ENCODE results near the gene AKR1C8. TPM values are rescaled to one million over a fixed set of nuclear protein-coding genes. Genes with fewer than 3 reads are reported as not detected.
A peak's percentile ranks its signal among the peaks of the same experiment; 100 is the strongest.

AKR1C8 gene
- total RNA-seq, 4 donors from 2014 or later, result 0.53 TPM; not detected in 3

DNA sequence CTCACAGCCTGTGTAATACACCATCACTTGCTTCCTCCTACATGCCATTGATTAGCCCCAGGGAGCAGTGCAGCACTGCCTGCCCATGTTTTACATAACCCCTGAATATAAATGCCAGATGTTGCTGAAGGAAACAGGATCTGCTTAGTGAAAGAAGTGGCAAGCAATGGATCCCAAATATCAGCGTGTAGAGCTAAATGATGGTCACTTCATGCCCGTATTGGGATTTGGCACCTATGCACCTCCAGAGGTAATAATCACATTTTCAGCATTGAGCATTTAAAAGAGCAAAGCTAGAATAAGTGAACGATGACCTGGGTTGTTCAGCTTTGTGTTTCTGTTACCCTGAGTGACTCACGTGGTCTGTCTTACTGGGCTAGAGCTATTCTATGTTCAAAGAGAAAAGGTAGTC, 11.8 kb upstream of the AKR1C8 start, which contains the start of gene AKR1C4:
AKR1C4 (plus strand) TSS at position 136 of the 412 bp plus-strand sequence; CDS start at position 167, 31 bp downstream.
- TF ChIP-seq, protein P1, sequence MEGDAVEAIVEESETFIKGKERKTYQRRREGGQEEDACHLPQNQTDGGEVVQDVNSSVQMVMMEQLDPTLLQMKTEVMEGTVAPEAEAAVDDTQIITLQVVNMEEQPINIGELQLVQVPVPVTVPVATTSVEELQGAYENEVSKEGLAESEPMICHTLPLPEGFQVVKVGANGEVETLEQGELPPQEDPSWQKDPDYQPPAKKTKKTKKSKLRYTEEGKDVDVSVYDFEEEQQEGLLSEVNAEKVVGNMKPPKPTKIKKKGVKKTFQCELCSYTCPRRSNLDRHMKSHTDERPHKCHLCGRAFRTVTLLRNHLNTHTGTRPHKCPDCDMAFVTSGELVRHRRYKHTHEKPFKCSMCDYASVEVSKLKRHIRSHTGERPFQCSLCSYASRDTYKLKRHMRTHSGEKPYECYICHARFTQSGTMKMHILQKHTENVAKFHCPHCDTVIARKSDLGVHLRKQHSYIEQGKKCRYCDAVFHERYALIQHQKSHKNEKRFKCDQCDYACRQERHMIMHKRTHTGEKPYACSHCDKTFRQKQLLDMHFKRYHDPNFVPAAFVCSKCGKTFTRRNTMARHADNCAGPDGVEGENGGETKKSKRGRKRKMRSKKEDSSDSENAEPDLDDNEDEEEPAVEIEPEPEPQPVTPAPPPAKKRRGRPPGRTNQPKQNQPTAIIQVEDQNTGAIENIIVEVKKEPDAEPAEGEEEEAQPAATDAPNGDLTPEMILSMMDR (IDR thresholded peaks at IDR 0.05), result no peak
- TF ChIP-seq POLR2A (IDR thresholded peaks at IDR 0.05), result no peak
- Histone ChIP-seq H3K27ac (peak within 1 kb of the TSS in 2 of 4 donors; percentile 13 to 76), H3K4me3 (no peak within 1 kb of the TSS), H3K9me3 (no peaks in the 10 kb centered on the region), H3K27me3 (no peaks in the 10 kb centered on the region), H3K36me3 (no peaks in the 10 kb centered on the region), H3K4me1 (peaks cover 0 to 5% (median 0%) of the 10 kb centered on the region in 4 donors)
- no peak for DNase-seq

- TF ChIP-seq POLR2A (IDR thresholded peaks at IDR 0.05), result no peak
- TF ChIP-seq, protein P1 (IDR thresholded peaks at IDR 0.05), result no peak
- no peak overlapping the region for H3K4me3 ChIP-seq
- peaks cover 0 to 5% (median 0%) of the 10 kb centered on the region in 4 donors for H3K4me1 ChIP-seq
- peak in 1 of 3 donors; percentile 43 for DNase-seq
- H3K36me3 ChIP-seq, result no peaks in the 10 kb centered on the region
- H3K27me3 ChIP-seq, result no peaks in the 10 kb centered on the region
- no peaks in the 10 kb centered on the region for H3K9me3 ChIP-seq
- peak overlapping the region in 2 of 4 donors; percentile 13 to 76 for H3K27ac ChIP-seq
These were observed 10.9 kb upstream of the AKR1C8 start for GRCh38 chr10:5195727-5196374.

GRCh38 chr10:5194431-5194830, 9.5 kb upstream of the AKR1C8 start:
- Histone ChIP-seq H3K27ac (no peak overlapping the region), H3K36me3 (no peaks in the 10 kb centered on the region), H3K27me3 (no peaks in the 10 kb centered on the region), H3K4me3 (no peak overlapping the region), H3K9me3 (no peaks in the 10 kb centered on the region), H3K4me1 (peaks cover 0 to 5% (median 0%) of the 10 kb centered on the region in 4 donors)
- DNase-seq, result no peak
- TF ChIP-seq, protein P1 (IDR thresholded peaks at IDR 0.05), result no peak
- no peak for TF ChIP-seq POLR2A (IDR thresholded peaks at IDR 0.05)

GRCh38 chr10:5188358-5188757, 3.4 kb upstream of the AKR1C8 start:
- DNase-seq, result no peak
- no peak overlapping the region for H3K4me3 ChIP-seq
- H3K27me3 ChIP-seq, result no peaks in the 10 kb centered on the region
- H3K4me1 ChIP-seq, result no peaks in the 10 kb centered on the region
- no peaks in the 10 kb centered on the region for H3K9me3 ChIP-seq
- H3K27ac ChIP-seq, result no peak overlapping the region
- H3K36me3 ChIP-seq, result no peaks in the 10 kb centered on the region
- TF ChIP-seq POLR2A (IDR thresholded peaks at IDR 0.05), result no peak
- TF ChIP-seq, protein P1 (IDR thresholded peaks at IDR 0.05), result no peak

DNA sequence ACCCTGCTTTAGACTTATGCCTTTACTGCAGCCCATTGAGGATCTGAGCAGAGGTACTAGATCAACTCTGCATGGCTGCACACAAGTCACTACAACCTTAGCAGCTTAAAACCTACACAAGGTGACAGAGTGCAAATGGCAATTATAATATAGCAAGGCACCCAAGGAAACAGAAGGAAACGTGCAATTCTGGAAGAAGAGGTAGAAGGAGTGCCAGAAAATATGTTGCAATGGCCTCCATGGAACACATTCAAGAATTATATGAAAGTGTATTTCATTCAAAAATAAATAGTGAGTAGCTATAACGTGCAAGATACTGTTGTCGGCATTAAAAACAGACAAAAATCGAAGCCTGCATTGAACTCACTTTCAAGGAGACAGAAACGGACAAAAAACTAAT, 2.9 kb upstream of the AKR1C8 start:
- no peaks in the 10 kb centered on the region for H3K27me3 ChIP-seq
- H3K9me3 ChIP-seq, result no peaks in the 10 kb centered on the region
- no peak overlapping the region for H3K27ac ChIP-seq
- H3K36me3 ChIP-seq, result no peaks in the 10 kb centered on the region
- H3K4me3 ChIP-seq, result no peak overlapping the region
- no peak for DNase-seq
- no peaks in the 10 kb centered on the region for H3K4me1 ChIP-seq
- TF ChIP-seq, protein P1 (IDR thresholded peaks at IDR 0.05), result no peak
- TF ChIP-seq POLR2A (IDR thresholded peaks at IDR 0.05), result no peak

Measured in Peyer's patch (tissue), 4 donors.